ENCODE results near the gene BMS1.
"Not testable (repeated sequence)": the region's sequence is repeated elsewhere in the genome, so short reads cannot be mapped to it uniquely, and the experiment has no call there.

BMS1 gene

GRCh38 chr10:42801135-42801534 is 18.5 kb downstream of the BMS1 start:
- no peak for DNase-seq

GRCh38 chr10:42802876-42803275 is 20.3 kb downstream of the BMS1 start:
- DNase-seq, result no peak

- no peak for DNase-seq
These were observed 27.1 kb downstream of the BMS1 start for GRCh38 chr10:42809676-42810075.

GRCh38 chr10:42812028-42812427 is 29.4 kb downstream of the BMS1 start:
- no peak for DNase-seq

GRCh38 chr10:42813989-42814687 is 31.5 kb downstream of the BMS1 start:
- not testable (repeated sequence) for DNase-seq

GRCh38 chr10:42816334-42816733 is 33.7 kb downstream of the BMS1 start:
- DNase-seq, result not testable (repeated sequence)

GRCh38 chr10:42816912-42817311 is 34.3 kb downstream of the BMS1 start:
- no peak for DNase-seq

- DNase-seq, result not testable (repeated sequence)
These were observed 34.8 kb downstream of the BMS1 start for GRCh38 chr10:42817417-42817816.

GRCh38 chr10:42826759-42827158 is 44.2 kb downstream of the BMS1 start:
- DNase-seq, result not testable (repeated sequence)

GRCh38 chr10:42827201-42827600 is 44.6 kb downstream of the BMS1 start:
- no peak for DNase-seq

GRCh38 chr10:42828391-42828790 is 45.8 kb downstream of the BMS1 start:
- not testable (repeated sequence) for DNase-seq

GRCh38 chr10:42830237-42830636 is 47.6 kb downstream of the BMS1 start:
- no peak for DNase-seq

GRCh38 chr10:42836096-42836495 is 53.5 kb downstream of the BMS1 start:
- no peak for DNase-seq

- no peak for DNase-seq
These were observed 54.3 kb downstream of the BMS1 start for GRCh38 chr10:42836771-42837468.

GRCh38 chr10:42844810-42845209 is 62.2 kb downstream of the BMS1 start:
- not testable (repeated sequence) for DNase-seq

- not testable (repeated sequence) for DNase-seq
These were observed 64.7 kb downstream of the BMS1 start for GRCh38 chr10:42847261-42847660.

GRCh38 chr10:42850931-42851330 is 68.3 kb downstream of the BMS1 start:
- no peak for DNase-seq

- DNase-seq, result no peak
These were observed 76.7 kb downstream of the BMS1 start for GRCh38 chr10:42859256-42859655.

- DNase-seq, result not testable (repeated sequence)
These were observed 77.4 kb downstream of the BMS1 start for GRCh38 chr10:42860016-42860415.

GRCh38 chr10:42862801-42863200 is 80.2 kb downstream of the BMS1 start:
- not testable (repeated sequence) for DNase-seq

- DNase-seq, result no peak
These were observed 82.0 kb downstream of the BMS1 start for GRCh38 chr10:42864575-42864974.

GRCh38 chr10:42865716-42866114 is 83.1 kb downstream of the BMS1 start:
- DNase-seq, result no peak

- DNase-seq, result peak; percentile 24 to 74 (median 61)
These were observed 83.8 kb downstream of the BMS1 start for GRCh38 chr10:42866115-42866995.

All from NCI-H1417 (cell line).